Gastrocnemius medialis (tissue), 4 donors: ENCODE results near the gene ARL15.

Experiments
- CTCF ChIP-seq, 5 experiments: fragments of 450-650 bp in 3 of 5; fragments of 200-600 bp in 2 of 5; sonication (generic) in 2 of 5; IDR thresholded peaks in 4 of 5; conservative IDR thresholded peaks in 1 of 5; 1 replicate in 4 of 5; 2 replicates in 1 of 5; pipeline ENCODE4 v1.5.1; 2016 to 2019; ENCODE audit warnings: antibody characterized with exemption in 5 of 5, mild to moderate bottlenecking in 3 of 5, moderate library complexity in 3 of 5
- POLR2A ChIP-seq, 2 donors: fragments of 450-650 bp; IDR thresholded peaks; one replicate each; pipeline ENCODE4 v1.6.1; 2017; ENCODE audit warnings: antibody characterized with exemption in 2 of 2, mild to moderate bottlenecking in 2 of 2, moderate library complexity in 2 of 2

DNA sequence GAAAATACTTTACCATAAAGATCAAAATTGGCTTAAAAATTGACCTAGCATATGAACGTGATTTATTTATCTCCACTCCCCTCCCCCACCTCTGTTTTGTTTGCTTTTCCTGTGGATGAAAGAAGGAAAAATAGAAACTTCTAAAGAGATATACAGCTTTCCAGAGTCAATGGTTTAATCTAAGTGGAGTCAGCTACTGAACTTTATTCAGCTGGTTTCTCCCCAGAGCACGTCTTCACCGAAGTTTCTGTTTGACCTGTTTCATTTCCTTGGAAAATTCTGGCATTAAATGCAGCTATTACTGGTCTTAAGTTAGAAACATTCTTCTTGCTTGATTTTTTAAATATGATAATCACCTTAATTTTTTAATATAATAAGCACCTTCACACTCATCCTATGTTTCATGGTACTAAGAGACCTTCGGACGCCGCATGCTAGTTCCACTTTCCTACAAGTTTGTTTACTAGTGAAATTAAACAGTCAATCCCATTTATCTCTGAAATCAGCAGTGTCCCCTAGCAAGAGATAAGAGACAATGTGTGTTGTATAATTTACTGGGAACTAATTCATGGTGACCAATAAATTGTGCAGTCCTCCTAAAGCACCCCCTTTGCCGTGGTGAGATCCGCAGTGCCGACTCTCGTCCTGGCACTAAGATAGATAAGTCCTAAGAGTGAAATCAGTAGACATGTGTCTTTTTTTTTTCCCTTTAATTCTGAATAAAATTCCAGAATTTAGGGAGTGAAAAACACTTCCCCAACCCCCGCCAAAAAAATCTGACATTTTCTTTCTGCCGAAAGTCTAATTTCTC, 89.9 kb downstream of the ARL15 start:
- TF ChIP-seq CTCF (IDR thresholded peaks at IDR 0.05 in 4 of 5, conservative IDR thresholded peaks at IDR 0.05 in 1 of 5) (no peak), POLR2A (IDR thresholded peaks at IDR 0.05) (no peak)
